HL-60/S4 treated with phorbol 12-myristate 13-acetate at 8.2 ng/mL for 4 days and 3 days (cell line): ENCODE results near the gene MPRIP.

Source experiments
- in situ Hi-C: fragments of 300-500 bp; cut with MboI; formaldehyde crosslinking; loops from 2 replicates; pipeline ENCODE4 v1.15.0; 2022; ENCODE audit warnings: low sequenced_read_pairs

Gene MPRIP

DNA sequence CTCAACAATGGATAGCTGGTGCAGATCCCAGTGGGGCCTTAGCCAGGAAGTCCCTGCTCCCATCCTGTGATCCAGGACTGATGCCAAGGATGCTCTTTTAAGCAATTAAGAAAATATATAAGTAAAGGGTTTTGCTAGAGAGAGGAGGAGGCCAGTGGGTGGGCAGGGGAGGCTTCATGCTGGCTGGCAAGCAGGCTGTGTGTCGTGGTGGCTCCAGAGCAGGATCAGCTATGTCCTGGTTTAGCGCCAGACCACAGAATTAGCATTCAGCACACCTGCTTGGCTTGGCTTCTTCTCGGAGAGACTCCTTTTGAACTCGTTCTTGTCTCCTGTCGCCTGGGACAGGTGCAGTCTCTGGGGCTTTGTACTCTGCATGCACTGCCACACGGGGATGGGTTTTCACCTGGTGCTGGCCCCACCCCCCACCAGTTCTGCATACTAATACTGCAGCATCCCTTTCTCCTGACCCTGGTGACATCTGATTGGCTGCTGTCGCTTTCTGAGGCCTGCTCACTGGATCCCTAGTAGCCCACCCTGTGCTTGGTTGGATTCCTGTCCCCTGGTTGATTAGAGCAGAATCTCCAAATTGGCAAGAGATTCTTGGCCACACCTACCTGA is 97.8 kb downstream of the MPRIP start:
- in situ Hi-C loops = no loop called here

DNA sequence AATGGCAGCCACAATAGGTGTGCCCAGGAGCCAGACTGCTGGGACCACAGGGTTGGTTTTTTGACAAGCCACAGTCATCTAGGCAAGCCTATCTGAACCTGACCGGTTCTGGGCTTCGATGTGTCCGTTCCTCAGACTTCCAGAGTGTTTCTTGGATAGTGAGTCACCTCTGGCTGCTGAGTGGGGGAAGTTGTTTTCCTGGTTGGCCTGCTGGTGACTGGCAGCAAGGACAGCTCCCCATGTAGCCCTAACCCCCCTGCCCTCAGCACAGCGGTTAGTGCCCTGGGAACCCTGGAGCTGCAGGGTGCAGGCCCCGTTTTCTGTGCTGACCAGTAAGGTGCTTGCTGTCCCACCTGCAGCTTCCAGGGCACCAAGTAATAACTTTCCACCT is 98.3 kb downstream of the MPRIP start:
- in situ Hi-C loops = no loop called here

DNA sequence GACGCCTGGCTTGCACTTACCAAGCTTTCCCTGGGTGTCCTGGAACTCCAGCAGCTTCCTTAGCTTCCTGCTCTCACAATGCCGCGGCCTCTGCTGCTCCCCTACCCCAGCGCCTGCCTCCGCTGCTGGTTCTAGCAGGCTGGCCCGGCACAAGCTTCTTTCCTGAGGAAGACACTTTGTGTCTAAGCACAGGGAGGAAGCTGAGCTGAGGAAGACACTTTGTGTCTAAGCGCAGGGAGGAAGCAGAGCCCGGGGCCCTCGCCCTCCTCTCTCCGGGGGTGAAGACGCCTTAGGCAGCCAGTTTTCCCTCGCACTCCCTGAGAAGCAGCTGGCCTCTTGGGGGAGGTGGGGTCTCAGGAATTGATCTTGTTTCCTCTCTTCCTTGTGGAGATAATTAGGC is 99.0 kb downstream of the MPRIP start:
- in situ Hi-C loops = no loop called here

DNA sequence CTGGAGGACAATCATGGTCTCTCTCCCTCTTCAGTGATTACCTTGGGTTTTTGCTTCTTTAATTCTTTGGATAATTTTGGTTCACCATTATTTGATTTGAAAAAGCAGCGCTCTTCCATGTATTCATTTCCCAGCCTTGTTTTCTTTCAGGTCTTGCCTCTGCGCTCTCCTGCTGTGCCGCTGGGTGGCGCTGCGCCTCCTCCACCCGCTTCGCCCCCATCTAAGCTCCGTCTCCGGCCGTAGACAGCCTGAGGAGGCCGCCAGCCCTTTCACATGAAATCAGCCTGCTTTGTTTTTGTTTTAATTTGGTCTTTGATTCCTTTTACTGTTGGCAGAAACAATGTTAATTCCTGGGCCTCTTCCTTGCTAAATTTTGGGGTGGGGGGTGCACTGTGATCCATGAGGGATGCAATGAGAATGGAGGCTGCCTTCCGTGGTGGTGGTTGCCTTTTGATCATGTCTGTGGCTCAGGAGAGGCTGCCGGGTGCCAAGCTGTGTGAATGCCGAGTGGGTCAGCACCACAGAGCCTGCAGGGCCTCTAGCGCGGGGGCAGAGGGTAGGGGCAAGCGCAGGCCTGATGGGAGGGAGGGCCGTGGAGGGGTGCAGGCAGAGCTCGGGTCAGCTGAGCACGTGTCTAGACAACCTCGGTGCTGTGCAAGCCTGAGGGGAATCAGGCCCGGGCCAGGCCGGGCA is 99.7 kb downstream of the MPRIP start:
- in situ Hi-C loops = no loop called here

DNA sequence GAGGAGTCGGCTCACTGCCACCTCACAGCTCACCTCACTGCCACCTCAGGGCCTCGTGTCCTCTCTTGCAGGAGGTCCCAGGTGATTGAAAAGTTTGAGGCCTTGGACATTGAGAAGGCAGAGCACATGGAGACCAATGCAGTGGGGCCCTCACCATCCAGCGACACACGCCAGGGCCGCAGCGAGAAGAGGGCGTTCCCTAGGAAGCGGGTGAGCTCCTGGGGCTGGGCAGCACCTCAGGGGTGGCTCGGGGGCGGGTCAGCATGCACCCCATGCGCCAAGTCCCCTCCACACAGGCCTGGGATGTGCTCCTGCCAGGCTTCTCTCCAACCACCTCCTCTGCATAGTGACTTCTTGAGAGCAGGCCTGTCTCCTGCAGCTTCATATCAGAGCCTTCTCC is 100.3 kb downstream of the MPRIP start:
- in situ Hi-C loops = no loop called here

DNA sequence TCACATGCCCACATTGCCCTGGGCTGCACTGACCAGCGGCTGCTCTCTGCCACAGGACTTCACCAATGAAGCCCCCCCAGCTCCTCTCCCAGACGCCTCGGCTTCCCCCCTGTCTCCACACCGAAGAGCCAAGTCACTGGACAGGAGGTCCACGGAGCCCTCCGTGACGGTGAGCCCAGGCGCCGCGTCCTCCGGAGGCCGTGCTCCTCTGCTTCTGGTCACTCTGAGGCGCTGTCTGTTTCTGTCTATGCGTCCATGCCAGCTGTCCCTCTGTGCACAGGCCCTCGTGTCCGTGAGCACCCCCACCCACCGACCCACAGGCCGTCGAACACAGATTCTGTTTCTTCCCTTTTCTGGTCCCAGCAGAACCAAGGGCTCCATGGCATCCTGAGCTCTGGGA is 101.2 kb downstream of the MPRIP start:
- in situ Hi-C loops = no loop called here

DNA sequence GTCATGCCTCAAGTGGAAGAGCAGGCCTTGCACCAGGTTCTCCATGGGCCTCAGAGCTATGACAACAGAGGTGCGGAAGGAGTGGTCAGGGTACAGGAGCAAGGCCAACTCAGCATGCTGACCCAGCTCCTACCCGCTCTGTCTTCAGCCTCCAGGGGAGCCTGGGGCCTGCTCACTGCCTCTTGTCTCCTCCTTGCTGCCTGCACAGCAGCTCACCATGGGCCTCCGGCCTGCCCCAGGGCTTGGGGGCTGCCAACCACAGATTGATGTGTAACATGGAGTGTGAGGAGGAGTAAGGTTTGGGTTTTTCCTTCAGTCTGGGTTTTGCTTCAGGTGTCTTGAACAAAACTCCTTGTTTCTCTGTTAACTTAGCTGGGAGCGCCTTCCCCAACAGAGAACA is 101.8 kb downstream of the MPRIP start:
- in situ Hi-C loops = no loop called here

DNA sequence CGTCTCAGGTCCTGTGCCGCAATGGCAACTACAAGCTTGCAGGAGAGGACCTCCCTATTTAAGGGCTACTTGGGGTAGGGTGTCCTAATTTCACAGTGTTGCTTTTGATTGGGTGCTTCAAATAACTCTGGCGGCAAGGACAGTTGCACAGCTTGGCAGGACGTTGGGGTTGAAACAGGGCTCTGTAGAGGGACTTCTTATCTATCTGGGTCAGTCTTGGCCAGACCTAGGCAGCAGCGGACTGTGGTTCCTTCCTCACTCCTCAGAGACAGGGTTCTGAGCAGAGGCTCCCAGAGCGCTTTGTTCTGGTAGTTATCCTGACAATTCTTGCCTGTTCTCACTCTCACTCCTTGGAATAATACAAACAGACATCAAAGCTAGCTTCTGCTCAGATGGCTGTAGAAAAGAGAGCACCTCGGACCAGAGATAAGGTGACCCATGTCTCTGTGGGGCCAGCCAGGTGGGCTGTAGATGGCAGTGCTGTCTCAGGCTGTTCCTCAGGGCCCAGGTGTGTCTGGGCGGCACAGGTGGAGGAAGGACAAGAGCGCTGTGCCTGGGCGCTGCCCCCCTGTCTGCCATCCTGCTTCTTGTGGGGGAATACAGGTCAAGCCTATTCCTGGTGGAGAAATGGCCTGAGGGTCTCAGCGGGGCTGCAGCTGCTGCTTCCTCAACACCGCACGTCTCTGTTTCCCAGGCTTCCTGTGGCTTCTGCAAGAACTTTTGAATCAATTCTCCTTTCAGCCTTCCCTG is 102.8 kb downstream of the MPRIP start:
- in situ Hi-C loops = no loop called here

DNA sequence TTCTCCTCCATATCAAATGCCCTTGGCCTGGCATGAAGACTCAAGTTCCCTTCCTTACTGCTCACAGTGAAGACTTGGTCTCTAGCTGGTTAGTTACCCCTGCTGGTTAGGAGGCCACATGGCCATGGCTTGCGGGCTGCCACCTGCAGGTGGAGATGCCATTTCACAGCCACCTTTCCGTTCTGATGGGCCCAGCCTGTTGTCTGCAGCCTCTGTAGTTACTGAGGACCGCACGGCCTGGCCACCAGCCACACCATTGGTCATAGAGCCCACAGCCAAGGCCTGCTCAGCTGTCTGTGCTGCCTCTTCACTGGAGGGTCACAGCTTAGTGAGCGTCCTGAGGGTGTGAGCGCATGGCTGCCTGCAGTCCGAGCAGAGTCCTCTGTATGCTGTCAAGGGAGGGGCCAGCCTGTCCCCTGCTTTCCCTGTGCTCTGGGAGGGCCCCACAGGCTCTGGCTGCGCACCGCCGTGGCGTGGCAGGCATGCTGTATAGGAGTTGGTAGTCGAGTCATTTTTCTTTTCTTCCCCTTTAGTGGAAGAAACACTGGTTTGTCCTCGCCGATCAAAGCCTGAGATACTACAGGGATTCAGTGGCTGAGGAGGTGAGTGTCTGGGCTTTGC is 104.6 kb downstream of the MPRIP start:
- in situ Hi-C loops = no loop called here

DNA sequence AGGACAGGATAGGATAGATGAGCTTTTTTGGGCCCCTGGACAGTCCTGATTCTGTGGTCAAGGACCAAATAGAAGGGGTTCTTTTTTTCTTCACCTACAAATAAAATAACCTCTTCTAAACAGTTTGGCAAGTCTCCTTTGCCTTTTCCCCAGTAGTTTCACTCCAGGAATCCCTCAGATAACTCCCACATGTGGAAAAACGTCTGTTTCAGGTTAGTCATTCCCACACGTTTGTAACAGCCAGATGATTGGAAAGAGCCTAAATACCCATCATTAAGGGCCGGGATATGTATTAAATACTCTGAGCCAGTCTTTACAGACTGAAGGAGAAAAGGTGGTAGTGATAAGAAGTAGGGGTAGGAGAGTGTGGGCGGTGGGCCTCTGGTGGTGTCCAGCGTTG is 105.6 kb downstream of the MPRIP start:
- in situ Hi-C loops = no loop called here

DNA sequence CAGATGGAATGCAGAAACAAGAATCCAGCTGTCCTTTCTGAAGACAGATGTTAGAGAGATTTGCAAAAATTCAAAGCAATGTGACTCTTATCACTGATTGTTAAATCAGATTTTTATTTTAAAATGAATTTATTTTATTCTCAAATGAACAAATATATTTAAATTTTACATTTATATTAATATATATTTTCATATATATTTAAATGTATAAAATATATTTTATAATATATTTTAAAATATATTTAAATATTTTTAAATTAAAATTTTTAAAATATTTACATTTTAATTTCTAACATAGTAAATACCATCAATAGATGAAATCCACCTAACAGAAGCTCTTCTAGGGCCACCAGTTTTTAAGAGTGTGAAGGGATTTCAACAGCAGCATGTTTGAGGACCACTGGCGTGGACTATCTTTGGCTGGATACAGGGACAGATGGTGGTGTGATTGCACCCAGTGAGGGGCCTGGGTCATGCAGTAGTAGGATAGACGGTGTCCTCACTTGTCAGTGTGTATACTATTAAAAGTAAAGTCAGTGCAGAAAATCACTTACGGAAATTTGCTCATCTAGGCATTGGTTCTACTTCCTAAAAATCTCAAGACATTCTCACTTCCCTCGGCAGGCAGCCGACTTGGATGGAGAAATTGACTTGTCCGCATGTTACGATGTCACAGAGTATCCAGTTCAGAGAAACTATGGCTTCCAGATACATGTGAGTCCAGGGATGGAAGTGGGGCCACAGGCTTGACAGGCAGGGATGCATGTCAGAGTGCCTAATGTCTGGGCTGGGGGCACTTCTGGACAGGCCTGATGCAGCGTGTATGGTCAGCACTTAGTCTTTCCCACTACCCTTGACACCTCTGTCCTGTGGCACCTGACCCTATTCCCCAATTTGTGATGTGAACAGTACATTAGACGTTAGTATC is 107.5 kb downstream of the MPRIP start:
- in situ Hi-C loops = no loop called here

DNA sequence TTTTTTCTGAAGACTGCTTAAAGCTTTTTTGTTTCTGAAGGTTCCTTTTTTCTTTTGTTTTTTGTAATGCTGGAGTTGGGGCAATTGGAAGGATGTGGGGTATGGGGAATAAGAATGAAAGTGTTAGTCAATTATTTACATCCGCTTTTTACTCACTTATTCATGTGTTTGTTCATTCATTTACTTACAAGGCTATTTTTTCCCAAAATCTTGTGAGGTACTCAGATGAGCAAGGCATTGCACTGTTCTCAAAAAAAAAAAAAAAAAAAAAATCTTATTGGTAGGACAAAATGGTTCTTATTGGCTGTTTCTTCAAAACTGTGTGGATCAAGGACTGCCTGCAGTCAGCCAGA is 108.2 kb downstream of the MPRIP start:
- in situ Hi-C loops = no loop called here

DNA sequence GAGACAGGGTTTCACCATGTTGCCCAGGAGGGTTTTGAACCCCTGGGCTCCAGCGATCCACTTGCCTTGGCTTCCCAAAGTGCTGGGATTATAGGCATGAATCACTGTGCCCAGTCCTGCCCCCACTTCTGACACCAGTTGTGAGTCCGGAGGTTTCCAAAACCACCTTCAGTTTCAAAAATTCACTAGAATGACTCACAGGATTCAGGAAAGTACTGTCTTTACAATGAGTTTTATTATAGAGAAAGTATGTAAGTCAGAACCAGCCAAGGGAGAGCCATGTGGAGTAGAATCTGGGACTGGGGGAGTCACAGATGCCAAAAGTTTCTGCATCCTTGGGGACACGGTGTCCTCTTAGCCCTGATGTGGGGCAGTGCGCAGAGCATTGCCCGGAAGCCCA is 108.8 kb downstream of the MPRIP start:
- in situ Hi-C loops = no loop called here

DNA sequence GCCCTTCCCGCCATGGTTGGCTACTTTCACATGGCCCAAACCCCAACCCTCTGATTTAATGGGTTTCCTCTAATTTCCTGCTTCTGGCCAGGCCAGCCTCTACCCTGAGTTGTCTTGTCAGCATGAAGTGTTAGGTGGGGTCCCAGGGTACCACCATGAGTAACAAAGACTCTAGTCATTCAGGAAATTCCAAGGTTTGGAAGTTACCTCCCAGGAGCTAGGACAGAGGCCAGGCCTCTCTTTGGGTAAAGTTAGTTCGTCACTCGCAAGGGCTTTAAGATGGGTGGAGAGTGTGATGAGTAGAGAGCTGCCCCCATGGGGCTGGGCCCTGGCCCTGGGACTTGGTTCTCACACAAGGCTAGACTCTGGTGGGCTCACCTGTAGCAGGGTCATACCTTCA is 109.3 kb downstream of the MPRIP start:
- in situ Hi-C loops = no loop called here

DNA sequence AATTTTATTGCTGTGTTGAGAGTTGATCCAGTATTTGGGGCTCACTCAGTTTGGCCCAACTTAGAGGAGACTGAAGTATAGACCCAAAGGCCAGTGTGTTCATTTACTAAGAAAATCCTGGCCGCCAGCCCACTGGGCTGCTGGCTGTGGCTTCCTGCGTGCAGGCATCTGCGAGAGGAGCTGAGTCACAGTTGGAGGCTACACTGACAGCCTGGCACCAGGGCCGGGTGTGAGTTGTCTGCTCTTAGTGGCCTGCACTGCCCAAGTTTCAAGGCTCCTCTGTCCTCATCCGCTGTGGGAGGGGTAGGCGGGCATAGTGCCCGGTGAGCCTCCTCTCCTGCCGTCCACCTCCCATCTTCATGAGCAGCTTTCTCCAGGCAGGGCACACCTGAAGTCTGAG is 109.7 kb downstream of the MPRIP start:
- in situ Hi-C loops = no loop called here

DNA sequence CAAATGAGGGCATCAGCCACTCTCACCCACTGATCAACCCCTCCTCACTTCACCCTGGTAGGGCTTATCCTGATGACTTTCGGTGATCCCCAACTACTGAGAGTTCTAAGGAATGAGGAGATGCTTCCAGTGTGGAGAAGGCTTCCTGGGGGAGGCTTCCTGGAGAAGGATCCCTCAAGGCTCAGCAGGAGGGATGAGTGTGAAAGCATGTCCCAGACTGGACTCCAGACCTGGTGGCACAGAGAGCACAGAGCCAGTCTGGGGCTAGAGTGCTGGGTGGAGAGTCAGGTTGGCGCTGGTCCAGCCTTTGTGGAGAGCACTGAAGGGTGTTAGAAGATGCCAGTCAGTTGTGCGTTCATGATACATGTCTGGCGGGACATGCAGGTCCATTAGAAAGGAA is 110.1 kb downstream of the MPRIP start:
- in situ Hi-C loops = no loop called here

DNA sequence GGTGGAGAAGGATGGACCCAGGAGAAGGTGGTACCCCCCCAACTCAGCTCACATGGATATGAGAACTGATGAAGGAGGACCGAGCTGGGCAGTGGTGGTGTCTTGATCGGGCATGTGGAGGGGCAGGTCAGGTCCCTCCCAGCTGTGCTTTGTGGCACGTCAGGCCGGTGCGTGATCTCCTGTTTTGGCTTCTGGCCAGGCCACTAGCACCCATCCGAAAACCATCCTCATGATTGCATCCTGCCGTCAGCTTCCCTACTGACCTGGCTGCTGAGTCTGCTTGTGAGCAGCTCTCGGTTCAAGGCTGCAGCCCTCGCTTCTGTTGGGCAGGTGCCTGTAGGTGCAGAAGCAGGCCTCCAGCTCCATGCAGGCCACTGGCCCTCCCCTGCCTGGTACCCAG is 110.8 kb downstream of the MPRIP start:
- in situ Hi-C loops = no loop called here

DNA sequence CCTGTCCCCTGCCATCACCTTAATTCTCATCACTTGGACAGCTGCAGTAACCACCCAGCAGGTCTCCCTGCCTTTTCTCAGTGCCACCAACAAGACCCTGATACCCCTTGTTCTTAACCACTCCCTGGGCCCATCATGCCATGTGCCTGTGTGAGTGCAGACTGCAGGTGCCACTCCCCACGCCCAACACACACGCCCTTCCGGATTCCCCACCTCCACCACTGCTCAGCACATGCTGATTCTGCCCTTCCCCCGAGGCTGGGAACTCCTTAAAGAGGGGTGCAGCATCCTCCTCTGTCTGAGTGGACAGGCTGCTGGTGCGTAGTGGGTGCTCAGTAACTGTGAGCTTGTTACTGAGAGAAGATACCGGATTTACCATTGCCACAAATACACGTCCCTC is 111.5 kb downstream of the MPRIP start:
- in situ Hi-C loops = no loop called here

DNA sequence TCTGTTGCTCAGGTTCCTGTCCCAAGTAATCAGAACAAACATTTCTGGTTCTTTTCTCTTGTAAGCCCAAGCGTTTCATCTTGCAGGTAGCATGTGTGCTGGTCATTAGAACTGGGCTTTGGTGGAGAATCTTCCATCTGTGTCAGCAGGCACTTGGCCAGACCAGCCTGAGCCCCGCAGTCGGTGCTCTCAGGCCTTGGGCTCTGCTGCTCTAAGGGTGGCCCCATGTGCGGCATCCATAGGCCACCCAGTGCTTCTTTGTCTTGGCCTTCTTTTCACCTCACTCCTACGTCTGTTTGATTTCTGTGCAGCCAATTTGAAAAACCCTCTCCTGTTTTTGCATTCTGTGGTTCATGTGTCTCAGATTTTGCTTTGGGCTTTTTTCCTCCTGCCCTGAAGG is 112.3 kb downstream of the MPRIP start:
- in situ Hi-C loops = no loop called here

DNA sequence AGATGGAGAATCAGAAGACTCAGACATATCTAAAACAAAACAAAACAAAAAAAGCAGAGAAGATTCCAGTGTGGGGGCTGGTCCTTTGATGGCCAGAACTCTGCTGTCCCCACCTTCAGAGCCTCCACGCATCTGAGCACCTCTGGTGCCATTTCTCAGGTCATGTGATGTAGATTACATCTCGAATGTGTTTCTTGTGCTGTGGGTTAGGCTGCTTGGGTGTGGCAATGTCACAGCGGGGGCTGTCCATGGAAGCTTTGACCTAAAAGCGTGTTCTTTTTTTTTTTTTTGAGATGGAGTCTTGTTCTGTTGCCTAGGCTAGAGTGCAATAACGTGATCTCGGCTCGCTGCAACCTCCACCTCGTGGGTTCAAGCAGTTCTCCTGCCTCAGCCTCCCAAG is 112.7 kb downstream of the MPRIP start:
- in situ Hi-C loops = no loop called here

DNA sequence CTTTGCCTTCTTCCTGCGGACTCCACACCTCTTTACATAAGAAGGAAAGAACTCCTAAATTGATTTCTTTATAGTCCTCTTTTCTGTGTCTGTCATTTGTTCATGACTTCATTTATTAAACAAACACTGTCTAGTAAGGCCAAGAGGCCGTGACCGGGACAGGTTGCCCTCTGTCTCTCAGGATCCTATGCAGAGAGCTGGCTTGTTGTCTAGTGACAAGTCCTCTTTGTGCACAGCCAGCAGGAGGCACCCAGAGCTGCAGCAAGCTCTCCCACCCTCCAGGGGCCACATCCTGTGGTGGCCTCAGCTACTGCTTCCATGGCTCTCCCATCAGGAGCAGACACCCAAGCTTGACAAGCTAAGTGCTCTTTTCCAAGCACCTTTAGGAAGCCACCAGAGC is 113.3 kb downstream of the MPRIP start:
- in situ Hi-C loops = no loop called here
